Ovary (tissue), 9 donors: ENCODE measurements around the gene DNER. TPM values are rescaled to one million over a fixed set of nuclear protein-coding genes. Genes with fewer than 3 reads are reported as not detected.

ENCODE experiments used
- DNase-seq, 5 donors: peaks; one replicate each; pipeline ENCODE4 v3.0.0-alpha.2; 2019 to 2020
- H3K27ac ChIP-seq, 2 donors: fragments of 200-600 bp; one replicate each; pipeline versions ENCODE4 v1.5.1 to v1.8.0; 2019 to 2022
- H3K27me3 ChIP-seq: fragments of 200-600 bp; one replicate; pipeline ENCODE4 v1.8.0; 2022
- H3K36me3 ChIP-seq: fragments of 200-600 bp; sonication (generic); one replicate; pipeline ENCODE4 v1.5.1; 2019
- H3K4me1 ChIP-seq: one replicate; pipeline ENCODE4 v1.8.1; 2013; ENCODE audit warnings: mild to moderate bottlenecking, moderate library complexity; ENCODE audit not compliant: insufficient read depth
- H3K4me3 ChIP-seq: fragments of 200-600 bp; sonication (generic); one replicate; pipeline ENCODE4 v1.5.1; 2017
- H3K9me3 ChIP-seq, 2 donors: fragments of 200-600 bp in 1 of 2; sonication (generic) in 1 of 2; one replicate each; pipeline versions ENCODE4 v1.5.1 to v1.8.1; 2013 to 2019; ENCODE audit warnings: mild to moderate bottlenecking in 1 of 2, moderate library complexity in 1 of 2
- CTCF ChIP-seq, 3 donors: fragments of 450-650 bp in 2 of 3; fragments of 200-600 bp in 1 of 3; IDR thresholded peaks; one replicate each; pipeline versions ENCODE4 v1.5.1 to v1.8.0; 2016 to 2022; ENCODE audit warnings: antibody characterized with exemption in 3 of 3, mild to moderate bottlenecking in 1 of 3
- EP300 ChIP-seq: sonication (generic); formaldehyde crosslinking; IDR thresholded peaks from one replicate; pipeline ENCODE4 v1.6.1; 2017; ENCODE audit warnings: antibody characterized with exemption
- POLR2A ChIP-seq: fragments of 450-650 bp; IDR thresholded peaks from one replicate; pipeline ENCODE4 v1.6.1; 2017; ENCODE audit warnings: antibody characterized with exemption, mild to moderate bottlenecking, moderate library complexity
- WGBS, 3 donors: extraction: QIAGEN DNeasy Blood & Tissue Kit in 1 of 3; methylation state at CpG; one replicate each; pipeline versions ENCODE4 v1.1.5 to v1.1.7; 2013 to 2017; 5-methylcytosine and 5-hydroxymethylcytosine counted together
- intact Hi-C, 4 donors: fragments of 100-400 bp; cut with DNase I; formaldehyde crosslinking; loops; one replicate each; pipeline versions ENCODE4 v1.11.0 to v1.15.1; 2022 to 2023
- polyA plus RNA-seq, 2 donors: library from polyadenylated mRNA; stranded (reverse); fragments of 200-250 nt in 1 of 2; fragments of 350-450 nt in 1 of 2; fragmentation: Illumina TruSeq in 1 of 2; extraction: RNeasy Lipid Tissue Mini Kit (QIAGEN cat#74804) in 1 of 2; gene quantifications; one replicate each; pipeline ENCODE4 v1.2.3, GENCODE V29; 2013 to 2014
- total RNA-seq, 7 donors: library from RNA; depleted of rRNA in 2 of 7; stranded (reverse); fragments of >200 nt in 2 of 7; fragmentation: NEBNext Ultra II Directional in 3 of 7; extraction: Animal tissue kit (Norgen Biotek cat#: 25700) in 3 of 7; gene quantifications; one replicate each; pipeline versions ENCODE4 v1.1.0 to v1.2.4, GENCODE V29; 2016 to 2023
- donor health status: DM: no; HTN: no; CAD: no; lungs with moderate emphysema.
- donor health status: DM: no; HTN: no; CAD: no.
- donor health status: Bipolar disorder and iron deficiency.
- donor health status: DM: yes; HTN: yes; CAD: no.
- donor health status: DM: no; HTN: no; CAD: no.
- donor health status: DM: yes; HTN: yes; CAD: no.

DNER gene
- total and polyA plus RNA-seq, 9 donors, result 0.17 to 2.7 (median 1.2) TPM; not detected in 1

DNA sequence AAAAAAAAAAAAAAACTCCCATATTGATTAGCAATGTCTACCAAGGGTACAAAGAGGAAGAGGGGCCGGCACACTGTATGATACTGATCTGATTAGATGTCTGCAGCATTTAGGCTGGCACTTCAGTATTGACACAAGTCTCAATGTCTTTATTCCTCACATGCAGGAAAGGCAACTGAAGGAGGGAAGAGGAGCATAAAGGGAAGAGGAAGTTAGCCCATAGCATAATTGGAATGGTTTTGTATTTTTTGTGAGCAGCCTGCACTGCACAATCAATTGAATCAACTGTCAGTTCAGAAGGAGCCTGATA, 79.0 kb downstream of the DNER start:
- no peaks in the 10 kb centered on the region for H3K36me3 ChIP-seq
- H3K27ac ChIP-seq, result no peak overlapping the region
- no peaks in the 10 kb centered on the region for H3K27me3 ChIP-seq
- no peak for TF ChIP-seq POLR2A
- no peak for TF ChIP-seq CTCF (IDR thresholded peaks at IDR 0.05)
- no peak for TF ChIP-seq EP300
- intact Hi-C loops, result no loop called here
- 69 to 87% (median 87%) methylated on average over 1 of the region's 1 CpG for WGBS, 3 donors
- H3K4me3 ChIP-seq, result no peak overlapping the region
- peaks cover 2% of the 10 kb centered on the region for H3K4me1 ChIP-seq
- no peak for DNase-seq
- H3K9me3 ChIP-seq, result no peaks in the 10 kb centered on the region

GRCh38 chr2:229634601-229635370, 79.6 kb downstream of the DNER start:
- H3K4me1 ChIP-seq, result peaks cover 2% of the 10 kb centered on the region
- no peak for TF ChIP-seq POLR2A
- no peak for TF ChIP-seq EP300
- no peak for TF ChIP-seq CTCF (IDR thresholded peaks at IDR 0.05)
- intact Hi-C loops, result no loop called here
- no peaks in the 10 kb centered on the region for H3K9me3 ChIP-seq
- H3K27ac ChIP-seq, result no peak overlapping the region
- no peak overlapping the region for H3K4me3 ChIP-seq
- H3K27me3 ChIP-seq, result no peaks in the 10 kb centered on the region
- H3K36me3 ChIP-seq, result no peaks in the 10 kb centered on the region
- DNase-seq, result no peak
- 49 to 54% (median 54%) methylated on average over 9 of the region's 9 CpGs for WGBS, 3 donors

DNA sequence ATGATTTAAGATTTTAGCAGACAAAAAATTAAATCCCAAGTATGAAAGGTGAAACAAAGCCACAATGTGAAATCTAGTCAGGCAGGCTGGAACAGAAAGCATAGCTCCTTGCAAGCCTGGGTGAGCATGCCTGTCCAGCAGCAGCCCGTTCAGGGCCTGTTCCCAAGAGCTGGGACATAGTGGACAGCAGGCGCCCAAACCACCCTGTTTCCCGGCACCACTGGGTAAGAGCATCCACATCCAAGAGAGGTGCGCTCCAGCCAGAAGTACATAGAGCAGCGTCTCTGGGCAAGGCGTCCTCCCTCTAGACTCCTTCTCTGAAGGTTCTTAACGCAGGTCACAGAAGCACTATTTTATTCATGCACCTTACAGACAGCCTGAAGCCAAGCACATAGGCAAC, 80.8 kb downstream of the DNER start:
- H3K36me3 ChIP-seq, result no peaks in the 10 kb centered on the region
- no peak for DNase-seq
- H3K27ac ChIP-seq, result no peak overlapping the region
- no peak for TF ChIP-seq EP300
- no peak for TF ChIP-seq POLR2A
- no peak for TF ChIP-seq CTCF (IDR thresholded peaks at IDR 0.05)
- H3K9me3 ChIP-seq, result no peaks in the 10 kb centered on the region
- intact Hi-C loops, result no loop called here
- no peak overlapping the region for H3K4me3 ChIP-seq
- WGBS, 3 donors, result 61 to 69% (median 63%) methylated on average over 7 of the region's 7 CpGs
- H3K27me3 ChIP-seq, result no peaks in the 10 kb centered on the region
- H3K4me1 ChIP-seq, result no peaks in the 10 kb centered on the region

DNA sequence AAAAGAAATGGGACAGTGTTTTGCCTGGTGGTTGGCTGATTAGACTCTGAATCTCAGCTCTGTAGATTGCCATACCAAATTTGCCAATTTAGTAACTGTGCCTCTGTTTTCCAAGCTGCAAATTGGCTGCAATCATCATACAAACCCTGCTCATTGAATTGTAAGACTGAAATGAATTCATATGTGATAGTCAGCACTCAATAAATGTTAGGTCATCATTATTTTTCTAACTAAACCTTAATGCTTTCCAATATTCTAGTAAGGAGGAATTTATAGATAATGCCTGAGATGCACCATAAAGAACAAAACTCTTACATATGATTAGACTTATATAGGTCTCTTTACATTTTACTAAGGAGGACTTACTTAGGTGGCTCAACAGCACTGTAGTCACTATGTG, 85.3 kb downstream of the DNER start:
- DNase-seq, result no peak
- no peak overlapping the region for H3K4me3 ChIP-seq
- no peaks in the 10 kb centered on the region for H3K4me1 ChIP-seq
- no peaks in the 10 kb centered on the region for H3K36me3 ChIP-seq
- intact Hi-C loops, result no loop called here
- no peak overlapping the region for H3K27ac ChIP-seq
- no peak for TF ChIP-seq CTCF (IDR thresholded peaks at IDR 0.05)
- no peak for TF ChIP-seq POLR2A
- no peak for TF ChIP-seq EP300
- no peaks in the 10 kb centered on the region for H3K9me3 ChIP-seq
- no peaks in the 10 kb centered on the region for H3K27me3 ChIP-seq
